GM18508 (cell line): ENCODE data around the gene BAIAP2.

Experiments
- ATAC-seq: cut with Tn5 transposase; IDR thresholded peaks from one replicate; pipeline ENCODE4 v1.9.1; 2021; ENCODE audit warnings: moderate number of reproducible peaks; ENCODE audit not compliant: insufficient read depth, unreplicated experiment

The BAIAP2 gene

DNA sequence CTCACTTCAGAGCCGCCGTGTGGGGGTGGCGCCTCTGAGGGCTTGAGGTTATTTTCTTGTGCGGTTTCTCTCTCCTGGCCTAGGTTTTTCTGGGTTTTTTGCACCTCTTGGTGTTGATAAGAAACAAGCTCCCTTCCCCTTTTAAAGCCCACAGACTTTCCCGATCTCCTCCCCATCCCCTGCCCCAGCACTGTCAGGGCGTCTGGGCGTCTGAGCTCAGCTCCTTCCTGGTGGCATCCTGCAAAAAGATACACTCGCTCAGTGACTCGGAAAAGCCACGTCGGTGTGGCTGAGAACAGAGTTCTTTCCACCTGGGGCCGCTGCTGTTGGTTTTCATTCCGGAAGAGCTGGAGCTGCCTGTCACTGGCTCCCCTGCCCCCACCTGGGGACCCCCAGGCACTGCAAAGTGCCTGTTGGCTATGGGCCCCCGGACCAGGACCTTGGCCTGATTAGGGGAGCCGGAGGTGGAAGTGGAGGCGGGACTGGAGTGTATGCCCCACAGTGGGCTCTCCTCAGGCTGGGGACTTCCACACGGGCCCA, 14.5 kb downstream of the BAIAP2 start:
- no peak for ATAC-seq

DNA sequence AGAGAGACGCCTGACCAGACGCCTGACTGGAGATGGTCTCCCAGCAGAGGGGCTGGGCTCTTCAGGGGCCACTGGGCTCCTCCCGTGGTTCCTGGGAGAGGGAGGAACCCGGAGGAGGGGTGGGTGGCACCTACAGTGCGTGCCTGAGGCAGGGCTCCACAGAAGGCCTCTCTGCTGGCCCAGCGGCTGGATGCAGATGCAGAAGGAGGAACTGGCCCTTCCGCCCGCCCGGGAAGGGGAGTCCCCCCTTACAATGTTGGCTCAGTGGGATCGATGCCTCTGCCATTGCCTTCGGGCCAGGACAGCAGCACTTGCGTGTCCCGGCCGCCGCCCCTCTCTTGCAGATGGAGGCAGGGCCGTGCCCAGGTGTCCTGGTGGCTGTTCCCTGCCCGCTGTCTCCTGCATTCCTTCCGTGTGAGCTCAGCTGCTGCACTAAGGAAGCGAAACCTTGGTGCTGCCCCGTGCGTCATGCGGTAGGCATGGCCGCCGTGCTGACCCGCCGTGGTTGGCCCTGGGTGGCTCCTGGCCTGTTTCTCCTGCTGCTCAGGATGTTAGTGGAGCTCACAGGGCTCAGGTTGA, 15.1 kb downstream of the BAIAP2 start:
- ATAC-seq, result no peak

- no peak for ATAC-seq
Measured at GRCh38 chr17:81050645-81051625, 16.0 kb downstream of the BAIAP2 start.

- no peak for ATAC-seq
Measured at GRCh38 chr17:81052199-81052997, 17.4 kb downstream of the BAIAP2 start.

DNA sequence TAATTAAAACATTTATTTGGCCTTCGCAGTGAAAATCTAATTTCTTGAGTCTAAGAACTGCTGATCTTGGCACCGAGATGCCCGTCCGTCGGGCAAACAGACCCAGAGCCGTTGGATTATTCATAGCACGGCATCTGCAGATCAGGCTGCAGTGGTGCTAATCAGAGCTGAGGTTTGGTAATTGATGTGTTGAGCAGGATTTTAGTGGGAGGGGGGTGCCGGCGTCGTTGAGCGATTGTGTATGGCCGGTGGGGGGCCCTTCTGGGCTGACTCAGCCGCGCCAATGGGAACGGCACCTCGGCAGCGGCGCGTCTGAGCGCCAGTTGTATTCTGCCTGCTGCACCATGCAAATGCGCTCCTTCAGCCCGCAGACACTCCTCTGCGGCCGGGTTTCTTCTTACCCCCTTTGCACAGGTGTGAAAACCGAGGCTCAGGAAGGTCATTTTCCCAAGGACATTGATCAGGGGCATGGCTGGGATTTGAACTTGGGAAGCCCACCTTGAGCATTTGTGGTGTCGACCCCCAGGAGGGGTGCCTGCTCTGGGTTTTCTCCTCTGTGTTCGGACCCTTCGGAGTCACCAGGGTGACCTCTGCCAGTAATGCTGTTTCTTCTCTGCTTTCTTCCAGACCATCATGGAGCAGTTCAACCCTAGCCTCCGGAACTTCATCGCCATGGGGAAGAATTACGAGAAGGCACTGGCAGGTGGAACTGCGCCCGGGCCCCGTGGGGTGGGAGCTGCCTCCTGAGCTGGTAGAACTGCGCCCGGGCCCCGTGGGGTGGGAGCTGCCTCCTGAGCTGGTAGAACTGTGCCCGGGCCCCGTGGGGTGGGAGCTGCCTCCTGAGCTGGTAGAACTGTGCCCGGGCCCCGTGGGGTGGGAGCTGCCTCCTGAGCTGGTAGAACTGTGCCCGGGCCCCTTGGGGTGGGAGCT, 18.4 kb downstream of the BAIAP2 start:
- no peak for ATAC-seq

GRCh38 chr17:81054308-81054707, 19.4 kb downstream of the BAIAP2 start:
- no peak for ATAC-seq

DNA sequence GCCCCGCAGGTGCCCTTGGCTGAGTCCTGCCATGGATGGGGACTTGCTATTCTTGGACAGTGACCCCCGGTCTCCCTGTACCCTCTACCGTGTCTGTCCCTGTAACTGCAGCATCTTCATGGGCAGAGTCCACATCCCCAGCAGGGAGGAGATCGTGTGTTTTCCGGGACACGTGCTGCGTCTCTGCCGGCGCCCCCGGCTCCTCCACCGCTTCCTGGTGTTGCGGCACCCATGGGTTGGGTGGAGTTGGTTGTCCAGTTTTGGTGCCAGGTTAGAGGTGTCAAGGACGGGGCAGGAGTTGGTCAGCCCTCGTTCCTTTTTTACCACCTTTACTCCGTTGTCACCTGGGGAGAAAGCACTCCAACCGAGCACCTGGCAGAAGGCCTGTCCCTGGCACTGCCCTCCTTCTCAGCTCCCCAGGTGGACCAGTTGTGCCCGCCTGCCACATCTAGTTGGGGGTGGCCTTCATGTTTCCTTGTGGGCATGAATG, 20.0 kb downstream of the BAIAP2 start:
- ATAC-seq, result no peak

- no peak for ATAC-seq
Measured at GRCh38 chr17:81056312-81056711, 21.4 kb downstream of the BAIAP2 start.

DNA sequence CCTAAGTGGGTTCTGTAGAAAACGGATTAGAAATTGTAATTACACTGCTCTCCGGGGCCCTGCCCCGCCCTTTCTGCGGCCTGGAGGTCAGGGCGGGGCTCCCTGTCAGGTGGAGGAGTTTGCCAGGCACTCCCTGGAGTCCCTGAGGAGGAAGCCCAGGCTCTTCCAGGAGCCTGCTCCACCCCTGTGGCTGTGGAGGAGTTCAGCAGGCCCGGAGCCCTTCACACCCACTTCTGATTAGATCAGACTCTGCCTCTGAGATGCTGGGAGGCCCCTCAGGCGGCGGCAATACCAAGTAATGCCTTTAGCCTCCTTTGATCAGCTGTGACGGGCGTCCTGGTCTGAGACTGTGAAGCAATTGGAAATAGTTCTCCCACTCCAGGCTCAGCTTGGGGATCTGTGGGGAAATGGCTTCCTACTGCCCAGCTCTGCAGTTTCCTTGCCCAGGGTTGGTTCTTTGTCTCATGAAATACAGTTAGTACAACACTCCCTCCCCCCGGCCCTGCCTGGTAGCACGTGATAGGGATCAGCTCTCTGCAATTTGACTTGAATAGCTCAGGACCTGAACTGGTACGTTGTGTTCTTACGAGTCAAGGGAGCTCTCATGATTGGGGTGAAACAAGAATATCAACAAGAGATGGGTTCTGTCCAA, 22.3 kb downstream of the BAIAP2 start:
- no peak for ATAC-seq

- ATAC-seq, result no peak
Measured at GRCh38 chr17:81057777-81058176, 22.8 kb downstream of the BAIAP2 start.

- ATAC-seq, result no peak
Measured at GRCh38 chr17:81058263-81058871, 23.4 kb downstream of the BAIAP2 start.

DNA sequence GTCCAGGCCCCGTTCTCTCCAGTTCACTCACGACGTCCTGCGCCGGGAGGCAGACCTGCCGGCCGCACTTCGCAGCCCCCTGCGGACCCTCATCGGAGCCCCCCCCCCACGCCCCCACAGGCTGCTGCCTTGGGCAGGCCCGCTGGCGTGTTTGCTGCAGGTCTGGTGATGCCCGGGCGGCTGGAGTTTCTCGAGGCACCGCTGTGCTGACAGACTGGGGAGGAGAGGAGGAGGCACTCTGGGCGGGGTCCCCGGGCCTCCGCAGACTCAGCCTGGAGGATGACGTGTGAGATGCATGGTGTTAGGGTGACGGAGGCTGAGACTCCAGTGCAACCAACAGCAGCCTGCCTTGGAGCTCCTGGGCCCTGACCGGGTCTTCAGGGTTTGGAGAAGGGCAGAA, 24.1 kb downstream of the BAIAP2 start:
- no peak for ATAC-seq

DNA sequence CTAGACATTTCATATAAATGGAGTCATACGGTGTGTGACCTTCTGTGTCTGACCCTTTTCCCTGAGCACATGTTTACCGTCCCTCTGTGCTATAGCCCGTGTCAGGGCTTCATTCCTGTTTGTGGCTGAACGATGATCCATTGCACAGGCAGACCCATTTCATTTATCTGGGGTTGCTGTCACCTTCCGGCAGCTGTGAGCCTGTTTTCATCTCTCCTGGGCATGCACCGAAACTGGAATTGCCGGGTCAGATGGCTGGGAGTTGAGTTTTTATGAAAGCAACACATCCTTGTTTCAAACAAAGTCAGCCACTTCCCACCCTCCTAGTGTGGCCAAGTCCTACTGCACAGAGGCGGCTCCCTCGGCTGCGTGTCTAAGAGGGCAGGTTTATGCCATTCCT, 25.5 kb downstream of the BAIAP2 start:
- ATAC-seq, result no peak

DNA sequence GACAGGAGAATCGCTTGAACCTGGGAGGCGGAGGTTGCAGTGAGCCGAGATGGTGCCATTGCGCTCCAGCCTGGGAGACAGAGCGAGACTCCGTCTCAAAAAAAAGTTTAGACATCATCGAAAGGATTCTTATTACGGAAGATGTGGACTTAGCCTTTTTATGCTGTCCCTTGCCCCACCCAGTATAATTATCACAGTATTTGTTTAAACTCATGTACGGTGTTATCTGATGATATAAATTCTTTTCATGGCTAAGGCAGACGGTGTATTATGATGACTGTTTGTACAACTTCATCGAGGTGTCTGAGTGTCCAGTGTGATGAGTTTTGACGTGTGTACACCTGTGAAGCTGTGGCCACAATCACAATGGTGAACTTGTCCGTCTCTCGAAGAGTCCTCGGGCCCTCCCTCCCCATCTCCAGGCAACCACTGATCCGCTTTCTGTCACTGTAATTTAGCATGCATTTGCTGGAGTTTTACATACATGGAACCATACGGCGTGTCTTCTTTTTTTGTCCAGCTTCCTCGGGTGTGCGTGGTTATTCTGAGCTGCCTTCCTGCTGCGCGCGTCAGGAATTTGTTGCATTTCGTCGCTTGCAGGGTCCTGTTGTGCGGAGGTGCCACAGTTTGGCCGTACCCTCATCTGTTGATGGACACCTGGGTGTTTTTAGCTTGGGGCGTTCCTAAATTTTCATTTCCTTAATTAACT, 26.2 kb downstream of the BAIAP2 start:
- ATAC-seq, result no peak

GRCh38 chr17:81062014-81062780, 27.2 kb downstream of the BAIAP2 start:
- no peak for ATAC-seq

- no peak for ATAC-seq
Measured at GRCh38 chr17:81063106-81064093, 28.4 kb downstream of the BAIAP2 start.
